ENCODE data around the gene FREM2. TPM values are rescaled to one million over a fixed set of nuclear protein-coding genes. Genes with fewer than 3 reads are reported as not detected.

The FREM2 gene
- total RNA-seq, 1 experiment from 2014 or later, result not detected

GRCh38 chr13:38758277-38758676 is 71.4 kb downstream of the FREM2 start:
- no peak for DNase-seq (ENCODE audit: low spot score)

- no peak for DNase-seq (ENCODE audit: low spot score)
These were observed 72.5 kb downstream of the FREM2 start for GRCh38 chr13:38759390-38759789.

GRCh38 chr13:38763446-38764381 is 76.8 kb downstream of the FREM2 start:
- peak; percentile 8 for DNase-seq (ENCODE audit: low spot score)

GRCh38 chr13:38766799-38767198 is 79.9 kb downstream of the FREM2 start:
- DNase-seq (ENCODE audit: low spot score), result no peak

GRCh38 chr13:38767506-38768265 is 80.8 kb downstream of the FREM2 start:
- DNase-seq (ENCODE audit: low spot score), result no peak

- no peak for DNase-seq (ENCODE audit: low spot score)
These were observed 82.6 kb downstream of the FREM2 start for GRCh38 chr13:38769526-38769925.

- DNase-seq (ENCODE audit: low spot score), result no peak
These were observed 88.2 kb downstream of the FREM2 start for GRCh38 chr13:38775085-38775484.

GRCh38 chr13:38777347-38778119 is 90.7 kb downstream of the FREM2 start:
- DNase-seq (ENCODE audit: low spot score), result no peak

- no peak for DNase-seq (ENCODE audit: low spot score)
These were observed 94.7 kb downstream of the FREM2 start for GRCh38 chr13:38781539-38781938.

GRCh38 chr13:38784036-38784880 is 97.4 kb downstream of the FREM2 start:
- no peak for DNase-seq (ENCODE audit: low spot score)

- DNase-seq (ENCODE audit: low spot score), result no peak
These were observed 98.2 kb downstream of the FREM2 start for GRCh38 chr13:38785042-38785441.

- no peak for DNase-seq (ENCODE audit: low spot score)
These were observed 98.6 kb downstream of the FREM2 start for GRCh38 chr13:38785490-38785889.

GRCh38 chr13:38787550-38787949 is 100.7 kb downstream of the FREM2 start:
- no peak for DNase-seq (ENCODE audit: low spot score)

- DNase-seq (ENCODE audit: low spot score), result no peak
These were observed 110.0 kb downstream of the FREM2 start for GRCh38 chr13:38796890-38797289.

GRCh38 chr13:38803531-38803930 is 116.7 kb downstream of the FREM2 start:
- DNase-seq (ENCODE audit: low spot score), result no peak

GRCh38 chr13:38804061-38804460 is 117.2 kb downstream of the FREM2 start:
- DNase-seq (ENCODE audit: low spot score), result no peak

GRCh38 chr13:38804536-38804935 is 117.7 kb downstream of the FREM2 start:
- no peak for DNase-seq (ENCODE audit: low spot score)

GRCh38 chr13:38814331-38814730 is 127.5 kb downstream of the FREM2 start:
- DNase-seq (ENCODE audit: low spot score), result no peak

- DNase-seq (ENCODE audit: low spot score), result no peak
These were observed 132.2 kb downstream of the FREM2 start for GRCh38 chr13:38819053-38819452.

GRCh38 chr13:38819596-38819995 is 132.7 kb downstream of the FREM2 start:
- DNase-seq (ENCODE audit: low spot score), result no peak
